ENCODE data around the gene CTSZ.
"Not testable (repeated sequence)": the region's sequence is repeated elsewhere in the genome, so short reads cannot be mapped to it uniquely, and the experiment has no call there.

CTSZ gene

GRCh38 chr20:58996226-58996611 lies 10.8 kb downstream of the CTSZ start:
- DNase-seq (ENCODE audit: low spot score), result no peak

DNA sequence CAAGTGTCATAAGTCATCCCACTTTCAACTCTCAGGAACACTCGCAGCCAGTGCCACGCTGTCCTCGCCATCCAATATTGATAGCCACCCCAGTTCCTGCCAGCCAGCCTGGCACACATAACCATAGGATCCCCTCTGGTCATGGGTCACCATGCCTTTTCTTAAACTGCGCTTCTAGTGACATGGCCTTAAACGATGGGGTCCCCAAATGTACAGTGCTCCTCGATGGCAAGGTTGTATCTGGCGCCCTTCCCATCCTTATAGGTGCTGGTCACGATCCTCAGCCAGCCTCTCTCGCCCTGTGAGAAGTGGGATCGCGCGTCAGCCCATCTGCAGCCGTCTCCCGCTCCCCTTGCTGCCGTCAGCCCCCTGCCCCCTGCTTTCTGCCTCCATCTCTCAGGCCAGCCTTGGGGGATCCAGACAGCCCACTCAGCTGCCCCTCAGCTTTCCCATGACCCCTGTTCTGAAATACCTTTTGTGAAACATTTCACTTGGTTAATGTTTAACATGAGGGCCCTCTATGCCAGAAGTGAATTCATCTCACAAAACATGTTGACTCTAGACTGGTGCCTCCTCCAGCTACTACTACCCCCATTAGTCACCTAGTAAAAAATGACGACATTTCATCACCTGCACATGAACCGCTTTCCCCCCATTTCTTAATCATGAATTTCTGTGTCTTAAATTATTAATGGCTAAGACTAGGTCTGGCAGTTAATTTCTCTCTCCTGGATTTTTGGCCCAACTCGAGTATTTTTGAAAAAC lies 11.4 kb downstream of the CTSZ start:
- DNase-seq (ENCODE audit: low spot score), result no peak

GRCh38 chr20:58994390-58995159 lies 12.5 kb downstream of the CTSZ start:
- no peak for DNase-seq (ENCODE audit: low spot score)

GRCh38 chr20:58993332-58994248 lies 13.5 kb downstream of the CTSZ start:
- DNase-seq (ENCODE audit: low spot score), result no peak

- no peak for DNase-seq (ENCODE audit: low spot score)
Measured at GRCh38 chr20:58992911-58993310, 14.1 kb downstream of the CTSZ start.

DNA sequence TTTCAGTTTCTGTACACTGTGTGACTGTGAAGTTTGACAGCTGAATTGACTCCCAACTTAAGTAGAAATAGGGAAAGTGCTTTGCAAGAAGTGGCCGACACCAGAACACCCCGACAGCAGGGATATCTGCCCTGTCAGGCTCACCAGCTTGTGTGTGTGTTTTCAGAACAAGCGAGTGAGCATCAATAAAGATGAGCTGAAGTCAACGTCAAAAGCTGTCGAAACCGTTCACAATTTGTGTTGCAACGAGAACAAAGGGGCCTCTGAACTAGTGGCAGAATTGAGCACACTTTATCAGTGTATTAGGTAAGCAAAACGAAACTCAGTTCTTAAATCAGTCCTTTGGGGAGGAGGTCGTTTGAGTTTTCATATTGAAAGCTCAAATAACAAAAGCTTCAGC lies 15.3 kb downstream of the CTSZ start:
- no peak for DNase-seq (ENCODE audit: low spot score)

GRCh38 chr20:58990651-58991445 lies 16.2 kb downstream of the CTSZ start:
- no peak for DNase-seq (ENCODE audit: low spot score)

- no peak for DNase-seq (ENCODE audit: low spot score)
Measured at GRCh38 chr20:58989196-58989595, 17.9 kb downstream of the CTSZ start.

DNA sequence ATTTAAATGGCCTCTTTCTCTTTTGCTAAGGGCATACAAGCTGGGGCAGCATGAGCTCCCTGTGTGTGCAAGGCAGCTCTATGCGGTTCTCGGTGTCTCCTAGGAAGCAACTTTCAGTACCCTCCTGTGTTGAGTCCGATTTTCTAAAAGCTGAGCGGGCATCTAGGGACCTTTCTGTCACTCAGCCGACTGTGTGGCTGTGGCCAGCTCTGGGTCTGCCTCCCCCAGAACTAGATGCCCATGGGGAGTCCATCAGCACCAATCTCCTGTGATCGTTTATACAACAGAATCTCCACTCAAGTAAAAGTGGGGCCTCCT lies 18.5 kb downstream of the CTSZ start:
- DNase-seq (ENCODE audit: low spot score), result no peak

DNA sequence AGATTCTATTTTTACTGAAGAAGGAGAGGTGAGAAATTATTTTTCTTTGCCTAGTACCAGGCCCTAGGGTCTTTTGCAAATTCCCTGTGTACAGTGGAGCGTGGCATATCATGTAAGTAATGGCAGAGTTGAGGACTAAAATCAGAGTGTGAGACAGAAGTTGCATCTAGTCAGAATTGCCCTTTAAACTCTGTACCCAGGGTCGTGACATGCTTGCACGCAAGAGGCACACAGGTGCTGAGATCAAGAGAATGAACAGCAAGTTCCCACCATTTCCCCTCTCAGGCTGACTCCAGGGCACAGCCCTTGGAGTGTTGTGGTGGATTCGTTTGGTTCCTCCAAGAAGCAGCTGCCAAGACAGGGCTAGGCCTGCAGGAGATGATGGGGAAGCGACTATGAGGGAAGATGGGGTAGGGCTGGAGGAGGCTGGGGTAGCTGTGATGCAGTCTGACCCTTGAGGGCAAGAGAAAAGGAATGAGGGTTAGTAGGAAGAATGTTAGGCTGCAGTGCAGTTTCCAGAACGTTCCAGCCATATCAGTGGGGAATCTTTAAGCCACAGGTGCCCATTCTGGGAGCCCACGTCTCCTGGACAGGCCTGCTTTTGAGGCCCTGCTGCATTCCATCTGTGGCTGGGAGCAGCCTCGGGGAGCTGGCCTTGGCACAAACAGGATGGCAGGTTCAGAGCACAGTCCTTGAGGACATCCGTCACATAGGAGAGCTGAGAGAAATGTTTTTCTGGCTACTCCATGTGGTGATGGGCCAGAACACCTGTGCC lies 19.1 kb downstream of the CTSZ start:
- no peak for DNase-seq (ENCODE audit: low spot score)

GRCh38 chr20:58986968-58987517 lies 20.0 kb downstream of the CTSZ start:
- no peak for DNase-seq (ENCODE audit: low spot score)

GRCh38 chr20:58986286-58986967 lies 20.6 kb downstream of the CTSZ start:
- DNase-seq (ENCODE audit: low spot score), result no peak

GRCh38 chr20:58985656-58986055 lies 21.4 kb downstream of the CTSZ start:
- no peak for DNase-seq (ENCODE audit: low spot score)

- no peak for DNase-seq (ENCODE audit: low spot score)
Measured at GRCh38 chr20:58984691-58985090, 22.4 kb downstream of the CTSZ start.

DNA sequence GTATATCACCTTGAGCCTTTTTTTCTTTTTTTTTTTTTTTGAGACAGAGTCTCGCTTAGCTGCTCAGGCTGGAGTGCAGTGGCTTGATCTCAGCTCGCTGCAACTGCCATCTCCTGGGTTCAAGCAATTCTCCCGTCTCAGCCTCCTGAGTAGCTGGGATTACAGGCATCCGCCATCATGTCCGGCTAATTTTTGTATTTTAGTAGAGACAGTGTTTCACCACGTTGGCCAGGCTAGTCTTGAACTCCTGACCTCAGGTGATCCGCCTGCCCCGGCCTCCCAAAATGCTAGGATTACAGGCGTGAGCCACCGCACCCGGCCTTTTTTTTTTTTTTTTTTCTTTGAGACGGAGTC lies 24.0 kb downstream of the CTSZ start:
- DNase-seq (ENCODE audit: low spot score), result not testable (repeated sequence)

- DNase-seq (ENCODE audit: low spot score), result no peak
Measured at GRCh38 chr20:58982406-58983114, 24.5 kb downstream of the CTSZ start.

GRCh38 chr20:58981628-58982364 lies 25.3 kb downstream of the CTSZ start:
- DNase-seq (ENCODE audit: low spot score), result no peak

- DNase-seq (ENCODE audit: low spot score), result peak; percentile 92
Measured at GRCh38 chr20:58980711-58981627, 26.1 kb downstream of the CTSZ start, which contains the start of gene NELFCD. NELFCD (plus strand) TSS chr20:58981256; CDS start chr20:58981310, 54 bp downstream.
